SJSA1 (cell line): ENCODE measurements around the gene NRF1. TPM values are rescaled to one million over a fixed set of nuclear protein-coding genes. Genes with fewer than 3 reads are reported as not detected.
"Not testable (repeated sequence)": the region's sequence is repeated elsewhere in the genome, so short reads cannot be mapped to it uniquely, and the experiment has no call there.

Experiments used
- DNase-seq, 2 experiments: peaks; one replicate each; pipeline ENCODE4 v3.0.0-alpha.2; 2015 to 2020; ENCODE audit warnings: low spot score in 2 of 2, low read depth in 1 of 2
- H3K27ac ChIP-seq: fragments of 250-450 bp; sonication (Bioruptor Pico); 2 replicates; pipeline ENCODE4 v1.5.1; 2020; ENCODE audit warnings: mild to moderate bottlenecking, moderate library complexity
- H3K27me3 ChIP-seq: fragments of 250-450 bp; sonication (Bioruptor Pico); replicated peaks from 2 replicates; pipeline ENCODE4 v1.5.1; 2020; ENCODE audit warnings: mild to moderate bottlenecking, moderate library complexity
- H3K36me3 ChIP-seq: fragments of 250-450 bp; sonication (Bioruptor Pico); 2 replicates; pipeline ENCODE4 v1.5.1; 2020; ENCODE audit warnings: mild to moderate bottlenecking
- H3K4me1 ChIP-seq: fragments of 250-450 bp; sonication (Bioruptor Pico); replicated peaks from 2 replicates; pipeline ENCODE4 v1.6.1; 2021; ENCODE audit warnings: mild to moderate bottlenecking
- H3K4me3 ChIP-seq: fragments of 250-450 bp; sonication (Bioruptor Pico); 2 replicates; pipeline ENCODE4 v1.5.1; 2020; ENCODE audit warnings: mild to moderate bottlenecking
- H3K9me3 ChIP-seq: fragments of 250-450 bp; sonication (Bioruptor Pico); replicated peaks from 2 replicates; pipeline ENCODE4 v1.5.1; 2020; ENCODE audit warnings: mild to moderate bottlenecking
- total RNA-seq: library from RNA; depleted of rRNA; stranded (reverse); fragments of >200 nt; shearing (Covaris generic); gene quantifications from 2 replicates; pipeline ENCODE4 v1.2.3, GENCODE V29; 2014

The NRF1 gene
- total RNA-seq, 1 experiment from 2014 or later: 20.9 TPM

- H3K4me1 ChIP-seq: no peaks in the 10 kb centered on the region
- DNase-seq: no peak
- H3K9me3 ChIP-seq: no peaks in the 10 kb centered on the region
- H3K27ac ChIP-seq: no peak overlapping the region
- H3K36me3 ChIP-seq: no peaks in the 10 kb centered on the region
- no peak overlapping the region for H3K4me3 ChIP-seq
- no peaks in the 10 kb centered on the region for H3K27me3 ChIP-seq
Measured at GRCh38 chr7:129789000-129789399, 177.5 kb downstream of the NRF1 start.

GRCh38 chr7:129789652-129790051, 178.1 kb downstream of the NRF1 start:
- H3K27me3 ChIP-seq: no peaks in the 10 kb centered on the region
- H3K36me3 ChIP-seq: no peaks in the 10 kb centered on the region
- H3K9me3 ChIP-seq: no peaks in the 10 kb centered on the region
- no peak overlapping the region for H3K4me3 ChIP-seq
- H3K4me1 ChIP-seq: no peaks in the 10 kb centered on the region
- H3K27ac ChIP-seq: no peak overlapping the region
- DNase-seq: no peak

- no peaks in the 10 kb centered on the region for H3K36me3 ChIP-seq
- H3K4me3 ChIP-seq: no peak overlapping the region
- H3K27me3 ChIP-seq: no peaks in the 10 kb centered on the region
- no peak overlapping the region for H3K27ac ChIP-seq
- no peak for DNase-seq
- no peaks in the 10 kb centered on the region for H3K9me3 ChIP-seq
- H3K4me1 ChIP-seq: no peaks in the 10 kb centered on the region
Measured at GRCh38 chr7:129790136-129790535, 178.6 kb downstream of the NRF1 start.

- no peaks in the 10 kb centered on the region for H3K36me3 ChIP-seq
- no peak overlapping the region for H3K27ac ChIP-seq
- H3K9me3 ChIP-seq: no peaks in the 10 kb centered on the region
- H3K4me3 ChIP-seq: no peak overlapping the region
- no peak for DNase-seq
- no peaks in the 10 kb centered on the region for H3K4me1 ChIP-seq
- no peaks in the 10 kb centered on the region for H3K27me3 ChIP-seq
Measured at GRCh38 chr7:129792721-129793120, 181.2 kb downstream of the NRF1 start.

- H3K36me3 ChIP-seq: no peaks in the 10 kb centered on the region
- no peaks in the 10 kb centered on the region for H3K9me3 ChIP-seq
- no peak overlapping the region for H3K27ac ChIP-seq
- no peaks in the 10 kb centered on the region for H3K27me3 ChIP-seq
- DNase-seq: no peak
- H3K4me3 ChIP-seq: no peak overlapping the region
- H3K4me1 ChIP-seq: no peaks in the 10 kb centered on the region
Measured at GRCh38 chr7:129793506-129794310, 182.2 kb downstream of the NRF1 start.

- not testable (repeated sequence) for H3K27me3 ChIP-seq, H3K27ac ChIP-seq, H3K4me3 ChIP-seq, DNase-seq, H3K36me3 ChIP-seq, H3K4me1 ChIP-seq, H3K9me3 ChIP-seq
Measured at GRCh38 chr7:129794461-129794860, 182.9 kb downstream of the NRF1 start.

- Histone ChIP-seq H3K9me3 (no peaks in the 10 kb centered on the region), H3K27me3 (no peaks in the 10 kb centered on the region), H3K4me1 (no peaks in the 10 kb centered on the region), H3K36me3 (no peaks in the 10 kb centered on the region), H3K4me3 (no peak overlapping the region), H3K27ac (no peak overlapping the region)
- no peak for DNase-seq
Measured at GRCh38 chr7:129796186-129796775, 184.8 kb downstream of the NRF1 start.

GRCh38 chr7:129797214-129797789, 185.8 kb downstream of the NRF1 start:
- Histone ChIP-seq H3K4me3 (no peak overlapping the region), H3K9me3 (no peaks in the 10 kb centered on the region), H3K36me3 (no peaks in the 10 kb centered on the region), H3K27me3 (no peaks in the 10 kb centered on the region), H3K27ac (no peak overlapping the region), H3K4me1 (no peaks in the 10 kb centered on the region)
- DNase-seq: no peak

- Histone ChIP-seq H3K36me3 (no peaks in the 10 kb centered on the region), H3K9me3 (no peaks in the 10 kb centered on the region), H3K27ac (no peak overlapping the region), H3K4me3 (no peak overlapping the region), H3K27me3 (no peaks in the 10 kb centered on the region), H3K4me1 (no peaks in the 10 kb centered on the region)
- no peak for DNase-seq
Measured at GRCh38 chr7:129798616-129799349, 187.3 kb downstream of the NRF1 start.

- Histone ChIP-seq H3K27ac (no peak overlapping the region), H3K36me3 (no peaks in the 10 kb centered on the region), H3K9me3 (no peaks in the 10 kb centered on the region), H3K27me3 (no peaks in the 10 kb centered on the region), H3K4me3 (no peak overlapping the region), H3K4me1 (no peaks in the 10 kb centered on the region)
- DNase-seq: no peak
Measured at GRCh38 chr7:129799350-129799955, 187.9 kb downstream of the NRF1 start.

- H3K36me3 ChIP-seq: no peaks in the 10 kb centered on the region
- H3K4me3 ChIP-seq: no peak overlapping the region
- no peaks in the 10 kb centered on the region for H3K4me1 ChIP-seq
- no peak overlapping the region for H3K27ac ChIP-seq
- no peak for DNase-seq
- no peaks in the 10 kb centered on the region for H3K27me3 ChIP-seq
- no peaks in the 10 kb centered on the region for H3K9me3 ChIP-seq
Measured at GRCh38 chr7:129800901-129801300, 189.4 kb downstream of the NRF1 start.

- Histone ChIP-seq H3K36me3 (no peaks in the 10 kb centered on the region), H3K4me3 (no peak overlapping the region), H3K4me1 (no peaks in the 10 kb centered on the region), H3K27me3 (no peaks in the 10 kb centered on the region), H3K9me3 (no peaks in the 10 kb centered on the region), H3K27ac (no peak overlapping the region)
- DNase-seq: no peak
Measured at GRCh38 chr7:129801882-129802281, 190.4 kb downstream of the NRF1 start.

GRCh38 chr7:129803546-129804081, 192.1 kb downstream of the NRF1 start:
- no peak overlapping the region for H3K27ac ChIP-seq
- DNase-seq: no peak
- no peaks in the 10 kb centered on the region for H3K9me3 ChIP-seq
- H3K4me1 ChIP-seq: no peaks in the 10 kb centered on the region
- no peak overlapping the region for H3K4me3 ChIP-seq
- H3K36me3 ChIP-seq: no peaks in the 10 kb centered on the region
- no peaks in the 10 kb centered on the region for H3K27me3 ChIP-seq
